Measurements from ENCODE around the gene CHN2. TPM values are rescaled to one million over a fixed set of nuclear protein-coding genes. Genes with fewer than 3 reads are reported as not detected.

Gene CHN2
- total RNA-seq, 2 donors from 2014 or later, result 7.0 to 29.1 TPM

DNA sequence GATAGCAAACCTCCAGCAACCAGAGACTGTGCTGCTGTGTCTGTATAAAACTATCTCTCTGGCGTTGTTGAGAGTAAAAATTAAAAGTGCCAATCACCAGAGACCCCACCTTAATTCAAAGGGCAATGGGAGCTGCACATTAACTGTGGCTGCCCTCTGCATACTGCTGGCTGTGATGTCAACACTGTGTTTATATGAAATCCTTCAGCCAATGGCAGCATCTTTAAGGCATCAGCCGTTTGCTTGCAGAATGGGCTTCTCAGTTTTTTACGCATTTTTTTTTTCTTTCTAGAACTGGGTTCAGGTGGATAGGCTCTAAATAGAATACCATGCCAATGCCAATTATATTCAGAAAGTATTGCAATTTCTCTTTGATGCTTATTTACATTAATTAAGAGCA lies 47.7 kb downstream of the CHN2 start:
- no peak for DNase-seq (ENCODE audit: low spot score)
- no peak overlapping the region for H3K27ac ChIP-seq
- intact Hi-C loops (cut with DNase I), result no loop called here
- H3K36me3 ChIP-seq, result no peaks in the 10 kb centered on the region
- TF ChIP-seq POLR2A (IDR thresholded peaks at IDR 0.05) (no peak), POLR2AphosphoS5 (IDR thresholded peaks at IDR 0.05) (no peak)
- TF ChIP-seq, protein P1, sequence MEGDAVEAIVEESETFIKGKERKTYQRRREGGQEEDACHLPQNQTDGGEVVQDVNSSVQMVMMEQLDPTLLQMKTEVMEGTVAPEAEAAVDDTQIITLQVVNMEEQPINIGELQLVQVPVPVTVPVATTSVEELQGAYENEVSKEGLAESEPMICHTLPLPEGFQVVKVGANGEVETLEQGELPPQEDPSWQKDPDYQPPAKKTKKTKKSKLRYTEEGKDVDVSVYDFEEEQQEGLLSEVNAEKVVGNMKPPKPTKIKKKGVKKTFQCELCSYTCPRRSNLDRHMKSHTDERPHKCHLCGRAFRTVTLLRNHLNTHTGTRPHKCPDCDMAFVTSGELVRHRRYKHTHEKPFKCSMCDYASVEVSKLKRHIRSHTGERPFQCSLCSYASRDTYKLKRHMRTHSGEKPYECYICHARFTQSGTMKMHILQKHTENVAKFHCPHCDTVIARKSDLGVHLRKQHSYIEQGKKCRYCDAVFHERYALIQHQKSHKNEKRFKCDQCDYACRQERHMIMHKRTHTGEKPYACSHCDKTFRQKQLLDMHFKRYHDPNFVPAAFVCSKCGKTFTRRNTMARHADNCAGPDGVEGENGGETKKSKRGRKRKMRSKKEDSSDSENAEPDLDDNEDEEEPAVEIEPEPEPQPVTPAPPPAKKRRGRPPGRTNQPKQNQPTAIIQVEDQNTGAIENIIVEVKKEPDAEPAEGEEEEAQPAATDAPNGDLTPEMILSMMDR (IDR thresholded peaks at IDR 0.05), result no peak
- WGBS, result 61% methylated on average over 3 of the region's 3 CpGs
- H3K9me3 ChIP-seq, result no peaks in the 10 kb centered on the region
- no peaks in the 10 kb centered on the region for H3K27me3 ChIP-seq (replicated peaks; ENCODE audit: insufficient read depth)
- no peaks in the 10 kb centered on the region for H3K4me1 ChIP-seq (replicated peaks)
- no peak overlapping the region for H3K4me3 ChIP-seq

DNA sequence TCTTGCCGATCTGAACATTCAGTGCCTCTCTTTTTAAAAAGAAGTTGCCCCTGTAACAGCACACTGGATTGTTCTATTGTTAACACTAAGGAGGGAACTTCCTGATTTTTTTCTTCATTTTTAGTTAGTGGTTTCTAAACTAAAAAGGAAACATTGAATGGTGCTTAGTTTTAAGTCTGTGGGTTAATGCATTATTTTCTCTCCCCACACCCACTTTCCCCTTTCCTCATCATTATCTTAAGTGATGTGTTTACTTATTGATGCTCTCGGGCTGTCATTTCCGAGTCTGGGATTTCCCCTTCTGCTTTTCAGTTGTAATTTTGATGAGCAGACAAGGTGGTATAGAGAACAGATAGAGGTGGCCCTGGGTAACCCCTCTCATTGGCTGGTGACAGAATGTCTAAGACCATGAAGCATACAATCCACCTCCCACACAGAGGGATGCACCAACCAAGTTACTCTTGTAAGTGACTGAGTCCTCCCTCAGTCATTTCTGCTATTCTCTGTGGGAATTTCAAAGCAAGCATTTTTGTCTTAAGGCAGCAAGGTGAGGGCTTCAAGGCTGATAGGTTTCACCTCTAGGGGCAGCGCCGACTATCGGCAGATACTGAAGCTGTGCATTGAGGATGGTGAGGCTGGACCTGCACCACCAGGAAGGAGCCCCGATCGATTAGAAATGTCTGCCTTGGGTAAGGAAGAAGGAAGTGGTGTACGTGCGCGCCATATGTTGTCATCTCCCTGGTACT lies 49.5 kb downstream of the CHN2 start:
- 80% methylated on average over 11 of the region's 11 CpGs for WGBS
- H3K27me3 ChIP-seq (replicated peaks; ENCODE audit: insufficient read depth), result no peaks in the 10 kb centered on the region

GRCh38 chr7:29247224-29247962 lies 52.8 kb downstream of the CHN2 start:
- H3K9me3 ChIP-seq, result no peaks in the 10 kb centered on the region
- no peaks in the 10 kb centered on the region for H3K36me3 ChIP-seq
- intact Hi-C loops (cut with DNase I), result no loop called here
- H3K4me3 ChIP-seq, result no peak overlapping the region
- DNase-seq (ENCODE audit: low spot score), result no peak
- TF ChIP-seq POLR2A (IDR thresholded peaks at IDR 0.05) (no peak), POLR2AphosphoS5 (IDR thresholded peaks at IDR 0.05) (no peak)
- TF ChIP-seq, protein P1 (IDR thresholded peaks at IDR 0.05), result no peak
- H3K4me1 ChIP-seq (replicated peaks), result no peaks in the 10 kb centered on the region
- H3K27ac ChIP-seq, result no peak overlapping the region
- H3K27me3 ChIP-seq (replicated peaks; ENCODE audit: insufficient read depth), result no peaks in the 10 kb centered on the region
- WGBS, result 88% methylated on average over 6 of the region's 6 CpGs

More for the DNA sequence above, 49.5 kb downstream of the CHN2 start:
- Histone ChIP-seq H3K36me3 (no peaks in the 10 kb centered on the region), H3K4me1 (replicated peaks) (no peaks in the 10 kb centered on the region), H3K9me3 (no peaks in the 10 kb centered on the region), H3K27ac (no peak overlapping the region), H3K4me3 (no peak overlapping the region)
- TF ChIP-seq POLR2A (IDR thresholded peaks at IDR 0.05) (no peak), POLR2AphosphoS5 (IDR thresholded peaks at IDR 0.05) (no peak)
- TF ChIP-seq, protein P1 (IDR thresholded peaks at IDR 0.05), result no peak
- intact Hi-C loops (cut with DNase I), result no loop called here
- DNase-seq (ENCODE audit: low spot score), result no peak

- H3K4me3 ChIP-seq, result no peak overlapping the region
Observed at GRCh38 chr7:29247963-29248236, 53.3 kb downstream of the CHN2 start.

More at GRCh38 chr7:29247963-29248236, 53.3 kb downstream of the CHN2 start:
- Histone ChIP-seq H3K9me3 (no peaks in the 10 kb centered on the region), H3K4me1 (replicated peaks) (no peaks in the 10 kb centered on the region), H3K27me3 (replicated peaks; ENCODE audit: insufficient read depth) (no peaks in the 10 kb centered on the region), H3K36me3 (no peaks in the 10 kb centered on the region), H3K27ac (no peak overlapping the region)
- intact Hi-C loops (cut with DNase I), result no loop called here
- WGBS, result 91% methylated on average over 3 of the region's 3 CpGs
- DNase-seq (ENCODE audit: low spot score), result no peak
- TF ChIP-seq, protein P1 (IDR thresholded peaks at IDR 0.05), result no peak
- no peak for TF ChIP-seq POLR2A (IDR thresholded peaks at IDR 0.05)
- no peak for TF ChIP-seq POLR2AphosphoS5 (IDR thresholded peaks at IDR 0.05)

All from prostate gland (tissue), 2 donors.